Ramos (cell line): Measurements from ENCODE around the gene PDS5B.
"Not testable (repeated sequence)": the region's sequence is repeated elsewhere in the genome, so short reads cannot be mapped to it uniquely, and the experiment has no call there.

Experiments used
- in situ Hi-C: fragments of 300-500 bp; cut with MboI; formaldehyde crosslinking; loops from one replicate; pipeline ENCODE4 v1.14.3; 2022; ENCODE audit warnings: low sequenced_read_pairs; ENCODE audit not compliant: unreplicated experiment

Gene PDS5B

DNA sequence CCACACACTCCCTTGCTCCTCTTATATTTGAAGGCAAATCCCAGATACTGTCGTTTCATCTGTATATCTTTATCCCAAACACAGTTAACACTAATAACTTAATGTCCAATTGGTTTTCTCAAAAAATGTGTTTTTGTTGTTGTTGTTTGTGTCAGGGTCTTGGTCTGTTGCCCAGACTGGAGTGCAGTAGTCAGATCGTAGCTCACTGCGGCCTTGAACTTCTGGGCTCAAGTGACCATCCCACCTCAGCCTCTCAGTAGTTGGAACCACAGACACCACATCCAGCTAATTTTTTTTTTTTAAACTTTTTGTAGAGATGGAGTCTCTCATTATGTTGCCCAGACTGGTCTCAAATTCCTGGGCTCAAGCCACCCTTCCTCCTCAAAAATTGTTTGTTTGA lies 137.7 kb downstream of the PDS5B start:
- in situ Hi-C loops: no loop called here

DNA sequence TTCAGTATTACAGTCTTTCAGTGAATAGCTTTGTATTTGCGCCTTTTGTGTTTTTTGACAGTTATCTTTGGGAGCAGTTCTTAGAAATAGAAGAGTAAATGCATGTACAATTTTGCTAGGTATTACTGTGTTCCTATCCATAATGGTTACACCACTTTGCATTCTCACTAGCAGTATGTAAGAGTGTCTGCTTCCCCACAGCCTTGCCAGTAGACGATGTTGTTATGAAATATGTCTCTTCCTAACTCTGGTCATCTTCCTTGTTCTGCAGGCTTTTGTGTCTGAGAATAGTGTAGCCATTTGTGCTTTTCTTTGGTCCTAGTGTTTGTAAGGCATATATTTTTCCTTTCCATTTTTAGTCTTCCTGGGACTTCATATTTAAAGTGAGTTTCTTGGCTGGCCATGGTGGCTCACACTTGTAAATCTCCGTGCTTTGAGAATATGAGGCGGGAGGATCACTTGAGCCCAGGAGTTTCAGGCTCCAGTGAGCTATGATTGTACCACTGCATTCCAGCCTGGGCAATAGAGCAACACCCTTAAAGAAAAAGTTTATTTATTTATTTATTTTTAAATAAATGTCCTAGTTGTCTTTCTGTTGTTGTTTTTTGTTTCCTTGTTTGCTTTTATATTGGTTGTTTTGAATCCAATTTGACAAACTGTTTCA lies 140.3 kb downstream of the PDS5B start:
- in situ Hi-C loops: no loop called here

DNA sequence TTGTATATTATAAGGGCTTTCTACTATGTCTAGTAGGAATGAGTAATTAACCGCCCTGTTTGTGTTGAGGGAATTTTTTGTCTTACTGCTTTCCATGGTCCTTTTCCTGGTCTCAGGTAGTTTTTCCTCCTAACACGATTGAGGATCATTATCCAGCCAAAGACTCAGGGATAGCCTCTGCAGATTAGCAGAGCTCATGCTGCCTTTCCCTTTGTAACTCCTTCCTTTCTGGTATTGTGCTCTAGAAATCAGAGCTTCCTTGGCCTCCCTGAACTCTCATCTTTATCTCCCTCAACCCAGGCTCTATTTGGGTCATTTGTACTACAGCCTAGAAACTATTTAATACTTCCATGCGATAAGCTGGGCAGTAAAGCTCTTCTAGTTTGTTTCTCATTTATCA lies 142.1 kb downstream of the PDS5B start:
- in situ Hi-C loops: no loop called here

DNA sequence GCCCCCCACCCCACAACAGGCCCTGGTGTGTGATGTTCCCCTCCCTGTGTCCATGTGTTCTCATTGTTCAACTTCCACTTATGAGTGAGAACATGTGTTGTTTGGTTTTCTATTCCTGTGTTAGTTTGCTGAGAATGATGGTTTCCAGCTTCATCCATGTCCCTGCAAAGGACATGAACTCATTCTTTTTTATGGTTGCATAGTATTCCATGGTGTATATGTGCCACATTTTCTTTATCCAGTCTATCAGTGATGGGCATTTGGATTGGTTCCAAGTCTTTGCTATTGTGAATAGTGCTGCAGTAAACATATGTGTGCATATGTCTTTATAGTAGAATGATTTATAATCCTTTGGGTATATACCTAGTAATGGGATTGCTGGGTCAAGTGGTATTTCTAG lies 142.8 kb downstream of the PDS5B start:
- in situ Hi-C loops: not testable (repeated sequence)

DNA sequence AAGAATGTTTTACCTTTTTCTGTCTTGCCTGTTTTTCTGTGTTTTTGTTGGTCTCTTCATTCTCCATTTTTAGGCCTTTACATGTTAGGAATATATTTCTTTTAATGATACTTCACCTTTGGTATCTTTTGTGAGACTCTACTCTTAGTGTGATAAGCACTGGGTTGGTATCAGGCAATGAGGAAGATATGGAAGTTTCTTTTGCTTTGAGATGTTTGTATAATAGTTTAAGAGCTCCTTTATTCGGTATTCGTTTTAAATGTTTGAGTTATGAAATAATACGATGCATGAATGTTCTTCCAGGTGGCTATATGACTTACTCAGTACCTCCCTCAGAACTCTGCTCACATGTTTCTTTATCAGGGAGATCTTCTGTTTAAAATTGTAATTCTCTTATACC lies 144.8 kb downstream of the PDS5B start:
- in situ Hi-C loops: no loop called here

DNA sequence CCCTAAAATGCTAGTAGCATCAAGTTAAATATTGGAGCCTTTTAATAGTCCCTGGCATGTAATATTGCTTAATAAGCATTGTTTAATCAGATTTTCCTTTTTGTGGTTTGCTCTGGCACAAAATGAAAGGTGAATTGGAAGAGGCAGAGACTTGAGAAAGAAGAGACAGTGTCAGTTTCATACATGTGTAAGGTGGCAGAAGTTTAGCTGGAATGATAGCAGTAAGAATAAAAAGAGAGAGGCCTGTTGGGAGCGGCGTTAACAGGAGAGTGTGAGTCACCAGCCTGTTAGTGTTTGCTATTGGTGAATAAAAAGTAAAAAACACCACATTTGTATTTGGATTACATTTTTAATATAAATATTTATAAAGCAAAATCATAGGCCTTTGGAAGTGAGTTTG lies 145.3 kb downstream of the PDS5B start:
- in situ Hi-C loops: no loop called here

DNA sequence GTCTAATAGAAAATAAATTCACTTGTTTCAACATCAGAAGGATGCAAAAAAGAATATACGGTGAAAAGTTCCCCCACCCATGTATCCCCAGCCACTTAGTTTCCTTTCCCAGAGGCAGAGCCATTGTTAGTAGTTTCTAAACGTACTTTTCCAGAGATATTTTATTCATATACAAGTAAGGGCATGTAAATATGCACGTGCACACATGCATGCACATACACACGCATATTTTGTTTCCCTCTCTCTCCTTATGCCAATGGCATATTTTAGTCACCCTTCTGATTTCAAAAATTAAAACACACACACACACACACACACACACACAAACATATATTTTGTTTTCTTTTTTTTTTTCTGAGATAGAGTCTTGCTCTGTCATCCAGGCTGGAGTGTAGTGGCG lies 147.4 kb downstream of the PDS5B start:
- in situ Hi-C loops: no loop called here

DNA sequence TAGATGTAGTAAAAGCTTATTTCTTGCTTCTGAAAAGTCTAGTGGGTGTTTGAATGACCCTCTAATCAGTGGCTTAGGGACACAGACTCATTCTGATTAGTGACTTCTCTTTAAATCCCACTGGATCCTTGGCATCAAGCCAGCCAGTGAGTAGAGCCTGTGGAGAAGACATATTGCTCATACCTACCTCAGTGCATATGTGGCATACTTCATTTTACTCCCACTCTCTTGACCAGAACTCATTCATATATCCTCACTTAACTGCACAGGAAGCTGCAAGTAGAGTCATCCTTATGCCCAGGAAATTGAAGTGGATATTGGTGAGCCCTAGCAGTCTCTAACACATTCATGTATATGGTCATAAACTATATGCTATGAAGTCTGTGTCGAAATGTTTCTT lies 148.3 kb downstream of the PDS5B start:
- in situ Hi-C loops: no loop called here

DNA sequence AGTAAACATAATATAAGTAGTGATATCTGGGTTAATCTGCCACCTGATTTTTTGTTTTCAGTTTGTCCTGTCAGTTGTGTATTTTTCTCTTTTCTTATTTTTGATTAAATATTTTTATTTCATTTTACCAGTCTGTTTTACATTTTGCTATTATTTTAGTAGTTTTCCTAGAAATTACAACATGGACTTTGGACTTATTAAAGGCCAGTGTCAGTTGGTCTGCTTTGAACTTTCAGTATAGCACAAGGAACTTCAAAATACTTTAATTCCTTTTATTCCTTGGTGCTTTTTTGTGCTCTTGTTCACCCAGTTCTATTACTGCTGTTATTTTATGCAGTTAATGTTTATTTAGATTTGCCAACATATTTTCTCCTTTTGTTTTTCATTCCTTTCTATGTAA lies 149.6 kb downstream of the PDS5B start:
- in situ Hi-C loops: no loop called here

DNA sequence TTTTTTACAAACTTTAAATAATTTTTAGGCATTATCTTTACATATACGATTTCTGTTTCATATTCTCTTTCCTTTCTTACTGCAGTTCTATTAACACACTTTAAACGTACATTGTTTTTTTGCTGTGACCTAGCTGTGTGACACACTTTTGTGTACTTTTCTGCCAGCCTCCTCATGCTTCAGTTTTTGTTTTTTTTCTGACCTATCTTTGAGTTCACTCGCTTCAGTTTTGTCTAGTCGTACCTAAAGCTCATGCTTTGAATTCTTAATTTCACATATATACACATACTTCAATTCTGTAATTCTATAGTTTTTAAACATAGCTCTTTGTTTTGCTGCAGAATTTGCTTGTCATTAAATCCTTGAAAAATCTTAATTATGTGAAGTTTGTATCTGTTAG lies 150.4 kb downstream of the PDS5B start:
- in situ Hi-C loops: no loop called here

DNA sequence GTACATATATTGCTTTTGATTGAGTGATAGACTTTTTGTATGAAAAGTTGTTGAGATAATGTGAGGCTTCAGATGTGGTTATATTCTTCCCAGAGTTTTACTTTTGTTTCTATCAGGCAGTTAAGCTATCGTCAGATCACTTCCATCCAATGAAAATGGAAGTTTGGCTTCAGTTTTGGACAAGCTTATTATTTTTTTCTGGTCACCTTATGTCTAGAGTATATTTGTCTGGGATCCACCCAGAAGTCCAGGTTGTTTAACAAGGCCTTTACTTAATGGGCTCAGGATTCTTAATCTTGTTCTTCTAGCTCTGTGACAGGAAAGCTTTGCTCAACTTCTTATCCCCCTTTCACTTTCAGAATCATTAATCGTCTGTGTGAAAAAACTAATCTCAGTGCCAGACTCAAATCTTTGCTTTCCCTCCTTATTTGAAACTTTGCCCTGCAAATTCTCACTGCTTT lies 150.9 kb downstream of the PDS5B start:
- in situ Hi-C loops: no loop called here

DNA sequence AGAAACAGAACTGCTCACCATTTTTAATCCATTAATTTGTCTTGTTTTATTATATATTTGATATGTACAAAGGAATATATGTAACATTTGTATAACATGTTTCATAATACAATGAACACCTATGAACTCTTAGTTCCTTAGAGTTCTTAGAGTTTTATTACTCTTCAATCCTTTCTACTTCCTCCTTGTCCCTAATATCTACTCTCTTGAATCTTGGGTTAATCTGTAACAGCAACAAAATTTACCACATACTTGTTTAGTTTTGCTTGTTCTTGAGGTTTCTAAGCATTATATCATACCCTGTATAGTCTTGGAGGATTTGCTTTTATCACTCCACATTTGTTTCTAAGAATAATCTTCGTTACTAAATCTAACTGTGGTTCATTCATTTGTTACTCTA lies 151.4 kb downstream of the PDS5B start:
- in situ Hi-C loops: no loop called here

DNA sequence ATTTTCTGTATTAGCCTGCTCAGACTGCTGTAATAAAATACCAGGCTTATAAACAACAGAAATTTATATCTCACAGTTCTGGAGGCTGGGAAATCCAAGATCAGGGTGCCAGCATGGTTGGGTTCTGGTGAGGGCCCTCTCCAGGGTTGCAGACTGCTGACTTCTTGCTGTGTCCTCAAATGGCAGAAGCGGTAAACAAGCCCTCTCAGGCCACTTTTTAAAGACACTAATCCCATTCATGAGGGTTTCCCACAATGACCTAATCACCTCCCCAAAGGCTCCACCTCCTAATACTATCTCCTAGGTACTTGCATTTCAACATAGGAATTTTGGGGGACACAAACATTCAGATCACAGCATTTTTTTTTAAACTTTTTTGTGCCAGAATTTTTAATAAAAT lies 159.3 kb downstream of the PDS5B start:
- in situ Hi-C loops: no loop called here

DNA sequence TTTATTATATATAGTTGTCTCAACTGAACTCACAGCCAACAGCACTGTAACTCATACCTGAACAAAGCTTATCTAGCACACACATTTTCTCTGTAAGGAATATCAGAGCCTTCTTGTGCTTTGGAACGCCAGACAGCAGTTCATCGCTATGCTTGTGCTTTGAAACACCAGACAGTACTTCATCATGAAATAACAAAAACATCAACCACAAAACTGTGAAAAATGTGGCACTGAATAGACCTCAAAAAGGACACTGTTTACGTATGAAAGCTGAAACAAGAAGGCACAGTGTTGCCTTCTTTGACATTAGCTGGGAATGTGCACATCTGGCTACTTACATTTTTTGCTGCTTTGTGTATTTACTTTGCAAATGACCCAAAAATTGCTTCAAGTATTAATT lies 160.2 kb downstream of the PDS5B start:
- in situ Hi-C loops: no loop called here

DNA sequence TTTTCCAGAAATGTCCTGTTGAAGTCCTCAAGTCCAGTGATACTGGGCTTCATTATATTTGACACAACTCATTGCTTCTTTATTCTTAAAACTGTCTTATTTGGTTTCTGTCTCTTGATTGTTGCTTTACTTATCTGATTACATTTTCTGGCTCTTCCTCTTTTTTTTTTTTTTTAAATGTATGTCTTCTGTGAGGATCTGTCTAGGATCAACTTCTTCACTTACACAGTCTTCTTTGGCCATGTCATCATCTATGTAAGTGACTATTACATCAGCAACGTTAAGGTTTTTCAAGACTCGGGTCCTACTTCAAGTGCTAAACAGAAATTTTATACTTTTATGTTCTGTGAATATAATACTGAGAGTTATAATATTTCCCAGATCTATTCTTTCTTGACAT lies 162.1 kb downstream of the PDS5B start:
- in situ Hi-C loops: no loop called here

DNA sequence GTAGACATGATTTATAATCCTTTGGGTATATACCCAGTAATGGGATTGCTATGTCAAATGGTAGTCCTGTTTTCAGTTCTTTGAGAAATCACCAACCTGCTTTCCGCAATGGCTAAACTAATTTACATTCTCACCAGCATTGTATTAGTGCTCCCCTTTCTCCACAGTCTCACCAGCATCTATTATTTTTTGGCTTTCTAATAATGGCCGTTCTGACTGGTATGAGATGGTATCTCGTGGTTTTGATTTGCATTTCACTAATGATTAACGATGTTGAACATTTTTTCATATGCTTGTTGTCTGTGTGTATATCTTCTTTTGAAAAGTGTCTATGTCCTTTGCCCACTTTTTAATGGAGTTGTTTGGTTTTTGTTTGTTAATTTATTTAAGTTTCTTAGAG lies 165.1 kb downstream of the PDS5B start:
- in situ Hi-C loops: no loop called here

DNA sequence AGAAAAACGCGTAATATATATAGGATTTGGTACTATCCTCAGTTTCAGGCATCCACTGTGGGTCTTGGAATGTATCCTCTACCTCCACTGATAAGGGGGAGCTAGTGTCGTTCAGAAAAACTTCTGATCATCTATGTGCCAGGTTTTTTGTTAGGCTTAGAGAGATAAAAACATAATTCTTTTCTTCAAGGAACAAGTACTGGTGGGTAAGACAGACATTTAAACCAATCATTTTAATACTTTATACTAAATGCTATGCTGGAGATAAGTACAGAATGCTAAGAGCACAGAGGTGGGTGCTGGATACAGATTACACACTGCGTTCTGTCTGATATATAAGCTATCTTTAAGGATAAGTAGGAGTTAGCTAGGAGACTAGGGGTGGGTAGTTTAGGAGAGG lies 166.1 kb downstream of the PDS5B start:
- in situ Hi-C loops: no loop called here

DNA sequence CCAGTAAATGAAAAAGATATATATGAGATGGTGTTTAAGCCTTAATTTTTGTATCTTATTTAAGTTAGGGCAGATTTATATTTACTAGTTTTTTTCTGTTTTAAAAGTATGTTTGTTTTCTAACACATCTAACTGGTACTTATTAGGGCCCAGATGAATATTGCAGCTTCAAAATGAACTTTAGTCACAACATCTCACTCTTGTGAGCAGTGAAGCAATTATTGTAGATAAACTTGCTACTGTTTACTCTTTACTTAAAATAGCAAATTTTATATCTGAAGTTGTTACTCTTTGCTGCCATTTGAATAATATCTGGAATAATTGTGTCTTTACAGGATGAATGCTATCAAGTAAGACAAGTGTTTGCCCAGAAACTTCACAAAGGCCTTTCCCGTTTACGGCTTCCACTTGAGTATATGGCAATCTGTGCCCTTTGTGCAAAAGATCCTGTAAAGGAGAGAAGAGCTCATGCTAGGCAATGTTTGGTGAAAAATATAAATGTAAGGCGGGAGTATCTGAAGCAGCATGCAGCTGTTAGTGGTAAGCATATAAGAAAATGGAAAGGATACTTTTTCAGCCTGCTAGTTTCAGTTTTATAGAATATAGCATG lies 166.8 kb downstream of the PDS5B start:
- in situ Hi-C loops: no loop called here

DNA sequence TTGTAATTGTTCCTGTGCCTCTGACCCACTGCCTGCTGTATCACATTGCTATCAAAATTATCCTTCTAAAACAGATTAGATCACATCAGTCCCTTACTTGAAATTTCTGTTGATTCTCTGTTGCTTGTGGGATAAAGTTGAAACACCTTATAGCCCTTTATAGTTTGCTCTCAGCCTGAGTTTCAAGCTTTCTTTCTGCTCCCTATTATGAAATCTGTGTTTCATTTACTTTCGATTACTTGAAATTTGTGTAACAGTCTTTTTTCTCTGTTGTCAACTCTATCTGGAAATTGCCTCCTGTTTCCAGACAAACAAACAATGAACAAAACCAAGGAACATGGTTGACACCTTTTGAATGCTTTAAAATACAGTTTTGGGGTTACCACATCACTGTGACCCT lies 167.9 kb downstream of the PDS5B start:
- in situ Hi-C loops: no loop called here

DNA sequence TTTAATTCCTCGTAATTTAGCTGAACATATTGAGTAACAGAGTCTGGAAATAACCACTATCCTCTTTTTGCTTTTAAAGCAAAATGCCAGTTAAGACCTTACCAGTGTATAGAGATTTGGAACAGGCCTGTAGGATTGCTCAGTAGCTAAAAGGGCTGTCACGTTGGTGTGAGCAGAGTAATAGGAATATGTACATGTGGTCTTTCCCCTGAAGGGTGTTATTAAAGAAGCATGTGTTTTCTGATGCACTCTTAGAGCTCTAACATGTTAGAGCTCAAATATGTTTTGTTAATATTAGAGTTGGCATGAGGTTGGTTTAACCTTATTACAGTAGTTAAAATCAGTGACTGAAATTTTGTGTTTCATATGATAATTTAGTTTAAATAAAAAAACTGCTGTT lies 172.9 kb downstream of the PDS5B start:
- in situ Hi-C loops: no loop called here

DNA sequence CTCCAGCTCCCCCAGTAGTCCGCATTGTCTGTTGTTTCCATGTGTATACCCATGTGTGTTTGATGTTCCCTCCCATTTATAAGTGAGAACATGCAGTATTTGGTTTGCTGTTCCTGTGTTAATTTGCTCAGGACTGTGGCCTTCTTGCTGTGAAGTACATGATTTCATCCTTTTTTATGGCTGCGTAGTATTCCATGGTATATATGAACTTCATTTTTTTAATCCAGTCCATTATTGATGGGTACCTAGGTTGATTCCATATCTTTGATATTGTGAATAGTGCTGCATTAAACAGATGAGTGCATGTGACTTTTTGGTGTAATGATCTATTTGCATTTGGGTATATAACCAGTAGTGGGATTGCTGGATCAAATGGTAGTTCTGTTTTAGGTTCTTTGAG lies 175.2 kb downstream of the PDS5B start:
- in situ Hi-C loops: no loop called here

DNA sequence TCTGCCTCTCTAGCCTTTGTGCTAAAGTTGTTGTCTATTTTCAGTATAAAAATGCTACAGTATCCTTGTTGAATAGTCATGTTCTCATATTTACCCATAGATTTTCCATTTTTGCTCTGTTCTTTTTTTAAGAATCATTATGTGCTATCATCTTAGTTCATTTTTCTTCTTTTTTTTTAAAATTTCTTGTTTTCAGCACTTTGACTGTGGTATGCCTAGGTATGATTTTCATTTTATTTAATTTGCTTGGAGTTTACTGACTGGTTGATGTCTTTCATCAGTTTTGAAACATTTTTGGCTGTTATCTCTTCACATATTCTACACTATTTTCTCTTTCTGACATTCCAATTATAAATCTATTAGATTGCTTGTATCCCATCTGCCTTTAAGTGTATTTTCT lies 192.9 kb downstream of the PDS5B start:
- in situ Hi-C loops: no loop called here
